GM18508 (cell line): ENCODE results near the gene DENND1B.
"Not testable (repeated sequence)": the region's sequence is repeated elsewhere in the genome, so short reads cannot be mapped to it uniquely, and the experiment has no call there.

Experiments used
- ATAC-seq: cut with Tn5 transposase; IDR thresholded peaks from one replicate; pipeline ENCODE4 v1.9.1; 2021; ENCODE audit warnings: moderate number of reproducible peaks; ENCODE audit not compliant: insufficient read depth, unreplicated experiment

Gene DENND1B

GRCh38 chr1:197752652-197753164 lies 22.6 kb downstream of the DENND1B start:
- ATAC-seq = not testable (repeated sequence)

DNA sequence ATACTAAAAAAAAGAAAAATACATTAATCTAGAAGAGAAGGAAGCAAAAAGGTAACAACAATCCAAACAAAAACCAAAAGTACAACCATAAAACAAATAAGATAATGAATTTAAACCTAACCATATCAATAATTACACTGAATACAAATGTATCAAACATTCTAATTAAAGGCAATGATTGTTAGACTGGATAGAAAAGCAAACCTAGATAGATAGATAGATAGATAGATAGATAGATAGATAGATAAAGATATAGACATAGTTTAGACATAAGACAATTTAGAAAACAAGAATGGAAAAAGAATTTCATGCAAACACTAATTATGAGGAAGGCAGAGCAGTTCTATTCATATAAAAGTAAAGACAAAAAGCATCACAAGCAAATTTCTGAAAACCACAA lies 24.9 kb downstream of the DENND1B start:
- ATAC-seq = no peak

DNA sequence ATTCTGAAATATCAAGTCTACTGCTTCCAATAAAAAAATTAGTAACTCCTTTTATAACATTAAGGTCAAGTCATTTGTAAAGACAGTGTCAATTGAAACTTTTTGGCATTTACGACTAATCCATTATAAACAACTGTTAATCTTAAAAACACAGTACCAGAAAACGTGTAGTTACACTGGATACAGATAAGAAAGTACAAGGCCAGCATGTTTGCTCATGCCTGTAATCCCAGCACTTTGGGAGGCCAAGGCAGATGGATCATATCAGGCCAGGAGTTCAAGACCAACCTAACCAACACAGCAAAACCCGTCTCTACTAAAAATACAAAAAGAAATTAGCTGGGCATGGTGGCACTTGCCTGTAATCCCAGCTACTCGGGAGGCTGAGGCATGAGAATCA lies 29.4 kb downstream of the DENND1B start:
- ATAC-seq = no peak

GRCh38 chr1:197744979-197745378 lies 30.3 kb downstream of the DENND1B start:
- no peak for ATAC-seq

GRCh38 chr1:197743578-197743977 lies 31.7 kb downstream of the DENND1B start:
- no peak for ATAC-seq

DNA sequence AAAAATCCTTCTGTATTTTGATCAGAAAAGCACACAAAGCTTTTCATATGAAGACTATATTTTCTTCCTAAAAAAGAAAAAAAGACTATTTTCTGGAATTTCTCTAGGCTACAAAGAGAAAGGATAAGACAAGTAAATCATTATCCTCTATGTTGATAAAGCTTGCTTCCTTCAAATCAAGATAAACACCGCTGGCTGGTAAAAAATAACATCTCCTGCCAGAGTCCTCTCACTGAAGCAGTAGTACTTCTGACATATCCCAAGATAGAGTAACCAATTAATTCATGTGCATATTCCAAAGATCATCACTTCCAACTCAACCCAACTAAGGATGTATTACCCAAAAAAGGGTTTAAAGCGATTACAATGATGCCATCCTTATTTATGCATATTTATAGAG lies 34.3 kb downstream of the DENND1B start:
- ATAC-seq = no peak

- no peak for ATAC-seq
Observed at GRCh38 chr1:197738927-197739326, 36.4 kb downstream of the DENND1B start.

DNA sequence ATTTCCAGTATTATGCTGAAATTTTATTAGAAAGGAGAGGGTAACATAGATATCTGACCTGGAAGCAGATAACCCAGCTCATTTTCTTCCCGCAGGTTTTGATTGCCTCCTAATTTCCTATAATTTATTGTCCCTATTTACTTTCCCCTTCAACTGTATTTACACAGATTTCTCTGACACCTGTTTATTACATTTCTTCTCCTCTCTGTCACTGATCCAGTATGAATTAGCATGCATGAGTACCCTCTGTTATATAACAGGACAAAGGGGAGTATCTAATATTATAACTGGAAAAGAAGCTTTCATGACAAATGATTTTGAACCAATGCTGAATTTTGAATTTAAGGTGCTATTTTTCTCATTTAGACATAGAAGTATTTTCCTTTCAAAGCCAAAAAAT lies 37.4 kb downstream of the DENND1B start:
- no peak for ATAC-seq

- ATAC-seq = no peak
Observed at GRCh38 chr1:197736685-197737084, 38.6 kb downstream of the DENND1B start.

- ATAC-seq = no peak
Observed at GRCh38 chr1:197735461-197735860, 39.8 kb downstream of the DENND1B start.

GRCh38 chr1:197733324-197733723 lies 42.0 kb downstream of the DENND1B start:
- ATAC-seq = no peak

DNA sequence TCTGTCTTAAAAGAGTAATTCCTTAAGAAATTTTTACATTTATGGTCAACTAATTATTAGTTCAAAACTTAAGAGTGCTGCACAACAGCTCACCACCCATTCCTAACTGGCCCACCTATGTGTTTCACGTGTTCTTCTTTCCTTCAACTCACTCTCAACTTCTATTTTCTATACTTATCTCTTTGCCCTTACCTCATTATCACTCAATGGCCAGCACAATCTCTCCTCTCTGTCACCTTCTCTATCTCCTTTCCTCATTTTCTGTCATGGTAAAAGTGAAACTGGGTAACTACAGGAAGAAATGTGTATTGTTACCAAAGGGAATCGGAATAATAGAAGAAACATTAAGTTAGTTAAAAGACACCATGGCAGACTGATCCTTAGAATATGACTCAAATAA lies 43.1 kb downstream of the DENND1B start:
- no peak for ATAC-seq

- no peak for ATAC-seq
Observed at GRCh38 chr1:197731449-197731848, 43.8 kb downstream of the DENND1B start.

DNA sequence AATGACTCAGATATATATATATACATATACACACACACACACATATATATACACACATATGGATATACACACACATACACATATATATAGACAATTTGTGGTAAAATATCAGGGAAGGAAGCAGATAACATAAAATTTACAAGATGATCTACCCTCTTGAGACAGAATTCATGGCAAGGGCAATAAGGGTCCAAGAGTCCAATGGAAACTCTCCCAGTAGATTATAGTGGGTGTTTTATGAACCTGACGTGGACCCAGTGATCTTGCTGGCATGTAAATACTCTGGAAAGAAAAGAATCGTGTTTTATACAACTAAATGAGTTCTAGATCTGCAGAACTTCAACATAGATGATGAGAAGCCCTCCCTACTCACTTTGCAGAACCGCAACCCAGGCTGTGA lies 49.3 kb downstream of the DENND1B start:
- no peak for ATAC-seq

- no peak for ATAC-seq
Observed at GRCh38 chr1:197725044-197725443, 50.2 kb downstream of the DENND1B start.

DNA sequence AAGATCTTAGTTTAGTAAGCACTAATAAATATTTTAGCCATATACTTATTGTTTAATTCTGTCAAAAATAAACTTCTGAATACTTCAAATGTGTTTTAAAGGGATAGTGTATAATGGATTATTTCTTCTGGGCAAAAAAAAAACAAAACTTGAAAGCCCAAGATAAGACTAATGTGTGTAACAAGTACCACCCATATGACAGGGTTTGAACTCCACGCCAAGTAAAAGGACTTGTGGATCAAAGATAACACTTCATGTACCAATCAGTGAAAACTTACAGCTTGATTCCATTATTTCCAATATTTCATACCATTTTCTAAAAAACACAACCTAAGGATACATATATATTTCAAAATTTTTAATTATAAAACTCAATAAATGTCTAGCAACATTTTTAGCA lies 59.5 kb downstream of the DENND1B start:
- no peak for ATAC-seq

DNA sequence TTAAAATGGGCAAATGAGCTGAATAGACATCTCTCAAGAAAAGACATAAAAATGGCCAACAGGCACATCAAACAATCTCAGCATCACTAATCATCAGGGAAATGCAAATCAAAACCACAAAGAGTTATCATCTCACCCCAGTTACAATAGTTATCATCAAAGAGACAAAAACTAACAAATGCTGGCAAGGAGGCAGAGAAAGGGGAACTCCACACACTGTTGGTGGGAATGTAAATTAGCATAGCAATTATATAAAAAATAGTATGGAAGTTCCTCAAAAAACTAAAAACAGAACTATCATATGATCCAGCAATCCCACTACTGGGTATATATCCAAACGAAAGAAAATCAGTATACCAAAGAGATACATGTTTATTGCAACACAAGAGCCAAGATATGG lies 68.7 kb downstream of the DENND1B start:
- ATAC-seq = no peak

- ATAC-seq = no peak
Observed at GRCh38 chr1:197705941-197706340, 69.3 kb downstream of the DENND1B start.

DNA sequence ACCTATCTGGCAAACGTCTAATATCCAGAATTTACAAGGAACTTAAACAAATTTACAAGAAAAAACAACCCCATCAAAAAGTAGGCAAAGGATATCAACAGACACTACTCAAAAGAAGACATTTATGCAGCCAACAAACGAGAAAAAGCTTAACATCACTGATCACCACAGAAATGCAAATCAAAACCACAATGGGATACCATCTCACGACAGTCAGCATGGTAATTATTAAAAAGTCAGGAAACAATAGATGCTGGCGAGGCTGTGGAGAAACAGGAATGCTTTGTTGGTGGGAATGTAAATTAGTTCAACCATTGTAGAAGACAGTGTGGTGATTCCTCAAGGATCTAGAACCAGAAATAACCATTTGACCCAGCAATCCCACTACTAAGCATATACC lies 74.6 kb downstream of the DENND1B start:
- ATAC-seq = not testable (repeated sequence)

- no peak for ATAC-seq
Observed at GRCh38 chr1:197696372-197696771, 78.9 kb downstream of the DENND1B start.

GRCh38 chr1:197695961-197696360 lies 79.3 kb downstream of the DENND1B start:
- ATAC-seq = no peak

DNA sequence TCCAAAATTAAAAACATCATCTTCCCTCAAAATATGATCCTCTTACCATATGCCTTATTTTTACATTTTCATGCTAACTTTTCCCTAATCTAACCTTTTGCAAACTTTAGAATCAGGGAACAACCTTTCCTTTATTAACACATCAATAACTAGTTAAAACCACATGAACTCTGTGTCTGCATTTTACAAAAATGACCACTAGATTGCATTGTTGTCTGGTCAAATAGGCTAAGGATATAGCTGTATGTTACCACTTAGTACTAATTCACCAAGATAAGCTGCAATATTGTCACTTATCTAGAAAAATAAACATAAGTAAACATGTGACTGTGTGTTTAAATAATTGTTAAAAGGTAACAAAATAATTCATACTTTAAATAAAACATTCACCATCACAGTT lies 82.3 kb downstream of the DENND1B start:
- no peak for ATAC-seq

DNA sequence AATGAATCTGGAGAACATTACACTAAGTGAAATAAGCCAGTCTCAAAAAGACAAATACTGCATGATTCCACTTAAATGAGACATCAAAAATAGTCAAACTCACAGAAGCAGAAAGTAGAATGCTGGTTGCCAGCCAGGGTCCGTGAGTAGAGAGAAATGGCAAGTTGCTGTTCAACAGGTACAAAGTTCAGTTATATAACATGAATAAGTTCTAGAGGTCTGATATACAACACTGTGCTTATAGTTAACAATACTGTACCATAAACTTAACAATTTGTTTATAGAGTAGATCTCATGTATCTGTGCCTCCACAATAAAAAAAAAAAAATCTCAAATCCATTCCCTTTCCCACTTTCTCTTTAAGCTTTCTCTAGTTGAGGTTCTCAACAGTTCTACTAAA lies 83.5 kb downstream of the DENND1B start:
- no peak for ATAC-seq
